ENCODE data around the gene ZBTB22. TPM values are rescaled to one million over a fixed set of nuclear protein-coding genes. Genes with fewer than 3 reads are reported as not detected.

Gene ZBTB22
- total RNA-seq, 1 donor from 2014 or later = 22.6 TPM

Small RNA genes lying within 50 kb of the gene (microRNA-seq; reads per million reads assigned to microRNA genes)
- not detected for gene MIR6834
- gene MIR6873 = not detected

Other genes with a start within 250 kb of the ZBTB22 start
- 0.27 and 0.68 TPM in 2 replicates for gene HLA-DPA1, start 244.1 kb downstream of the ZBTB22 start, total RNA-seq
- gene HLA-DPB1, start 241.8 kb downstream of the ZBTB22 start, total RNA-seq = 0.19 TPM in 1 of 2 replicates, not detected in the other
- 0.96 and 1.9 TPM in 2 replicates for gene COL11A2, start 125.3 kb downstream of the ZBTB22 start, total RNA-seq
- gene RXRB, start 117.1 kb downstream of the ZBTB22 start, total RNA-seq = 29.3 and 36.9 TPM in 2 replicates
- gene SLC39A7, start 116.9 kb downstream of the ZBTB22 start, total RNA-seq = 95.9 and 162 TPM in 2 replicates
- 9.4 and 15.9 TPM in 2 replicates for gene HSD17B8, start 113.1 kb downstream of the ZBTB22 start, total RNA-seq
- gene RING1, start 109.2 kb downstream of the ZBTB22 start, total RNA-seq = 21.6 and 21.8 TPM in 2 replicates
- gene VPS52, start 45.9 kb downstream of the ZBTB22 start, total RNA-seq = 45.9 and 51.2 TPM in 2 replicates
- 1,802 and 1,984 TPM in 2 replicates for gene RPS18, start 45.7 kb downstream of the ZBTB22 start, total RNA-seq
- 0.21 TPM in 1 of 2 replicates, not detected in the other for gene B3GALT4, start 40.6 kb downstream of the ZBTB22 start, total RNA-seq
- gene WDR46, start 28.5 kb downstream of the ZBTB22 start, total RNA-seq = 74.7 and 95.2 TPM in 2 replicates
- gene PFDN6, start 28.1 kb downstream of the ZBTB22 start, total RNA-seq = 61.0 and 71.6 TPM in 2 replicates
- 27.9 and 31.0 TPM in 2 replicates for gene RGL2, start 18.8 kb downstream of the ZBTB22 start, total RNA-seq
- gene TAPBP, start 3.7 kb downstream of the ZBTB22 start, total RNA-seq = 66.3 and 69.2 TPM in 2 replicates
- 37.6 and 39.6 TPM in 2 replicates for gene DAXX, start 5.2 kb upstream of the ZBTB22 start, total RNA-seq
- gene KIFC1, start 74.1 kb upstream of the ZBTB22 start, total RNA-seq = 0.35 and 0.52 TPM in 2 replicates
- gene PHF1, start 93.3 kb upstream of the ZBTB22 start, total RNA-seq = 54.4 and 55.5 TPM in 2 replicates
- 163 and 189 TPM in 2 replicates for gene CUTA, start 100.4 kb upstream of the ZBTB22 start, total RNA-seq
- gene SYNGAP1, start 102.3 kb upstream of the ZBTB22 start, total RNA-seq = 2.7 and 2.8 TPM in 2 replicates
- 3.6 and 5.2 TPM in 2 replicates for gene ZBTB9, start 136.8 kb upstream of the ZBTB22 start, total RNA-seq

Data from myocyte (in vitro differentiated cells).